Vagina (tissue), 2 donors: ENCODE measurements around the gene ARHGAP27.

ENCODE experiments used
- POLR2A ChIP-seq, 2 donors: fragments of 450-650 bp; IDR thresholded peaks; one replicate each; pipeline ENCODE4 v1.6.1; 2017; ENCODE audit warnings: antibody characterized with exemption in 2 of 2, mild to moderate bottlenecking in 2 of 2, moderate library complexity in 2 of 2
- POLR2AphosphoS5 ChIP-seq, 2 donors: sonication (generic); formaldehyde crosslinking; IDR thresholded peaks; one replicate each; pipeline ENCODE4 v1.9.0; 2017; ENCODE audit warnings: antibody characterized with exemption in 2 of 2, mild to moderate bottlenecking in 2 of 2, low read depth in 1 of 2; ENCODE audit not compliant: insufficient read depth in 1 of 2
- TF ChIP-seq, protein P1 (sequence below), 3 experiments: fragments of 450-650 bp in 2 of 3; fragments of 200-600 bp in 1 of 3; sonication (generic) in 1 of 3; IDR thresholded peaks; one replicate each; pipeline ENCODE4 v1.5.1; 2017 to 2019; ENCODE audit warnings: antibody characterized with exemption in 3 of 3, mild to moderate bottlenecking in 2 of 3, moderate library complexity in 2 of 3

DNA sequence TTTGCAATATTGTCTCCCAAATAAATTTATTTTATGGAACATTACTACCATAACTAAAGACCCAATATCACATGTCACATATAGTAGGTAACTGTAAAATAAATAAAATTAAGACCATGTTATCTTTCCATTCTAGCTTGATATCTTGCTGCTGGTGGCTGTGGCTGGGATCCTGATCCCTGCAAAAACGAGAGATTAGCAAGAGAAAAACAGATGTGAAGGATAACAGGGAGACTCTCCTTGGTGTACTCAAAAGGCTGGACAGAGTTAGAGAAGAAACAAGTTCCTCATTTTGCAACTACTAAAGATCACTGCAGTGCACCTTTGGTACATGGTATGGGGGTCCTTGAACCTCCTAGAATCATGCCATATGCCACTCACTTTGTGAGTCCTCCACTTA, 49.7 kb downstream of the ARHGAP27 start:
- TF ChIP-seq POLR2AphosphoS5 (IDR thresholded peaks at IDR 0.05; ENCODE audit: insufficient read depth in 1 of 2, low read depth in 1 of 2) = no peak
- TF ChIP-seq, protein P1, sequence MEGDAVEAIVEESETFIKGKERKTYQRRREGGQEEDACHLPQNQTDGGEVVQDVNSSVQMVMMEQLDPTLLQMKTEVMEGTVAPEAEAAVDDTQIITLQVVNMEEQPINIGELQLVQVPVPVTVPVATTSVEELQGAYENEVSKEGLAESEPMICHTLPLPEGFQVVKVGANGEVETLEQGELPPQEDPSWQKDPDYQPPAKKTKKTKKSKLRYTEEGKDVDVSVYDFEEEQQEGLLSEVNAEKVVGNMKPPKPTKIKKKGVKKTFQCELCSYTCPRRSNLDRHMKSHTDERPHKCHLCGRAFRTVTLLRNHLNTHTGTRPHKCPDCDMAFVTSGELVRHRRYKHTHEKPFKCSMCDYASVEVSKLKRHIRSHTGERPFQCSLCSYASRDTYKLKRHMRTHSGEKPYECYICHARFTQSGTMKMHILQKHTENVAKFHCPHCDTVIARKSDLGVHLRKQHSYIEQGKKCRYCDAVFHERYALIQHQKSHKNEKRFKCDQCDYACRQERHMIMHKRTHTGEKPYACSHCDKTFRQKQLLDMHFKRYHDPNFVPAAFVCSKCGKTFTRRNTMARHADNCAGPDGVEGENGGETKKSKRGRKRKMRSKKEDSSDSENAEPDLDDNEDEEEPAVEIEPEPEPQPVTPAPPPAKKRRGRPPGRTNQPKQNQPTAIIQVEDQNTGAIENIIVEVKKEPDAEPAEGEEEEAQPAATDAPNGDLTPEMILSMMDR (IDR thresholded peaks at IDR 0.05) = no peak
- TF ChIP-seq POLR2A (IDR thresholded peaks at IDR 0.05) = no peak
